SU-DHL-6 (cell line): ENCODE data around the gene ISG20.

Source experiments
- EZH2phosphoT487 ChIP-seq: fragments of 200-600 bp; sonication (generic), shearing (Covaris generic); conservative IDR thresholded peaks from 2 replicates; pipeline ENCODE4 v1.6.1; 2018; ENCODE audit warnings: mild to moderate bottlenecking, antibody characterized with exemption, low read length, moderate library complexity, mixed read lengths
- TF ChIP-seq, protein P1 (sequence below): fragments of 200-600 bp; sonication (generic); IDR thresholded peaks from one replicate; pipeline ENCODE4 v1.5.1; 2017; ENCODE audit warnings: antibody characterized with exemption, mild to moderate bottlenecking, low read length, moderate library complexity; ENCODE audit not compliant: insufficient read depth, poor library complexity, severe bottlenecking

DNA sequence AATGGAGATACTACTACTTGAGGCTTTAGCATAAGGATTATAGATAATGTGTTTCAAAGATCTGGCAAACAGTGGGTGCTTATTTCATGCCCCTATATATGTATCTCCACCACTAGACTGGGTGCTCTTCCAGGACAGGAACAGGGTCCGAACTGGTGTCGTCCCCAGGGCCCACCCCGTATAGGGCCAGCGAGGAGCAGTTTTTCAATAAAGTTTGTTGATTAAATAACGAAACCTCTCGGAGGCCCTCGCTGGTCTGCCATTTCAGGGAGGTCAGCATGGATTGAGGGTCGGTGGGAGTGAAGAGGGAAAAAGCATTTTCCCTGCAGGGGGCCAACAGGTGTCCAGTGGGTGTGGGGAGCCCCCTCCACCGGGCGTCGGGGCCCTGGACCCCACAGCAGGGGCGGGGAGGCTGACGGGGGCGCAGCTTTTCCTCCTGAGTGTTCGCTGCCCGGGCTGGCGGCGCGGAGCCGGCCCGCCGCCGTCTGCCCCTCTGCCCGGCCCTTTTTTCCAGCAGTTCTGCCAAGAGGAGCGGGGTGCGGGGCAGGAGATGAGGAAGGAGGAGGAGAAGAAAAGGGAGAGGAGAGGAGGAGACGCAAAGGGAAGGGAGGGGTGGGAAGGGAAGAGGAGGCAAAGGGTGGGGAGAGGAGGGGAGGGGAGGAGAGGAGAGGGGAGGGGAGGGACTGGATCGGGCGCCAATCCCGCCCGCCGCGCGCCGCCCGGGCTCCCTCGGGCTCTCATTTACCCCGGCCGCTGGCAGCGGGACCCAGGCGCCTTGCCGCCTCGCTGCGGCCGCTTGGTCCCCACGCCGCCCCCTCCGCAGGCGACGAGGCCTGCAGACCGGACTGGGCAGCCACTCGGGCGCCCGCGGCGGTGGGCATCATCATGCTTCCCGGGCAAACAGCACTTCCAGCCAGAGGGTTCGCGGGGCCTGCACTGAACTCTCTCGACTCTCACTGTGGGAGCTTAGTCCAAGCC, 66.3 kb downstream of the ISG20 start:
- TF ChIP-seq, protein P1, sequence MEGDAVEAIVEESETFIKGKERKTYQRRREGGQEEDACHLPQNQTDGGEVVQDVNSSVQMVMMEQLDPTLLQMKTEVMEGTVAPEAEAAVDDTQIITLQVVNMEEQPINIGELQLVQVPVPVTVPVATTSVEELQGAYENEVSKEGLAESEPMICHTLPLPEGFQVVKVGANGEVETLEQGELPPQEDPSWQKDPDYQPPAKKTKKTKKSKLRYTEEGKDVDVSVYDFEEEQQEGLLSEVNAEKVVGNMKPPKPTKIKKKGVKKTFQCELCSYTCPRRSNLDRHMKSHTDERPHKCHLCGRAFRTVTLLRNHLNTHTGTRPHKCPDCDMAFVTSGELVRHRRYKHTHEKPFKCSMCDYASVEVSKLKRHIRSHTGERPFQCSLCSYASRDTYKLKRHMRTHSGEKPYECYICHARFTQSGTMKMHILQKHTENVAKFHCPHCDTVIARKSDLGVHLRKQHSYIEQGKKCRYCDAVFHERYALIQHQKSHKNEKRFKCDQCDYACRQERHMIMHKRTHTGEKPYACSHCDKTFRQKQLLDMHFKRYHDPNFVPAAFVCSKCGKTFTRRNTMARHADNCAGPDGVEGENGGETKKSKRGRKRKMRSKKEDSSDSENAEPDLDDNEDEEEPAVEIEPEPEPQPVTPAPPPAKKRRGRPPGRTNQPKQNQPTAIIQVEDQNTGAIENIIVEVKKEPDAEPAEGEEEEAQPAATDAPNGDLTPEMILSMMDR, result no peak
- no peak for TF ChIP-seq EZH2phosphoT487
